A375 (cell line): ENCODE data around the gene USP51. TPM values are rescaled to one million over a fixed set of nuclear protein-coding genes. Genes with fewer than 3 reads are reported as not detected.

Experiments
- small RNA-seq: library from RNA; depleted of rRNA; stranded (forward); fragments of <200 nt; gene quantifications from one replicate; pipeline ENCODE3, GENCODE V24; 2014
- total RNA-seq: library from RNA; depleted of rRNA; stranded (reverse); fragments of >200 nt; shearing (Covaris generic); gene quantifications from 2 replicates; pipeline ENCODE4 v1.2.3, GENCODE V29; 2014; rRNA removed

The USP51 gene
- total RNA-seq: 0.05 and 0.26 TPM in 2 replicates

DNA sequence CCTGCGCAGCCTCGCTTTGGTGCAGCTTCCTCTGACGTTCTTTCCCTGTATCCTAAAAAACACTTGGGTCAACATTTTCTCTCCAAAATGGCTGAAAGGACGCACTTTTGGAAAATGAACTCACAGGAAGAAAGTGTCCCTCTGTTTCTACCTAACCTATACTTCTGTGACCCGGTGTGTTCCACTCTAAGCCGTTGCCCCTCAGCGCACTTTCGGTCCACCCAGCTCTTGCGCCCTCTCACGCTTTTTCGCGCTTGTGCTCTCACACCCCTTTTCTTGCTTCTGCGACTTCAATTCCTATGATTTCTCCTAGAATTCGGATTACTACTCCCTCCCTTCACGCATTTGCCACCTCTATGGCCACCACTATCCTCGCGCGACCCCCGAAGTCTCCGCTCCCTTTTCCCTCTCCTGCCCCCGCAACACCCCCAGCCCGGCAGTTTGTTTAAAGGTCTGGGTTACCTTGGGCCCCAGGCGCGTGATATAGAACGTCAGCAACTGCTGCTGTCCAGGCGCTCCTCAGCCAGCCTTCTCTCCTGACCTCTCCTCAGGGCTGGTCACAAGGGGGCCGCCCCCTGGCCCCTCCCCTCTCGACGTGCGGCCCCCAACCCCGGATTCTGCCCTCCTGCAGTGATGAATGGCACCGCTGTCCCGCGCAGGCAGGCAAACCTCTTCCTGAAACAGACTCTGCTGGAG lies at the start of gene USP51:
TSS of gene USP51 (minus strand) at position 535 of the 696 bp plus-strand sequence. CDS start 909 bp downstream, outside the sequence.

DNA sequence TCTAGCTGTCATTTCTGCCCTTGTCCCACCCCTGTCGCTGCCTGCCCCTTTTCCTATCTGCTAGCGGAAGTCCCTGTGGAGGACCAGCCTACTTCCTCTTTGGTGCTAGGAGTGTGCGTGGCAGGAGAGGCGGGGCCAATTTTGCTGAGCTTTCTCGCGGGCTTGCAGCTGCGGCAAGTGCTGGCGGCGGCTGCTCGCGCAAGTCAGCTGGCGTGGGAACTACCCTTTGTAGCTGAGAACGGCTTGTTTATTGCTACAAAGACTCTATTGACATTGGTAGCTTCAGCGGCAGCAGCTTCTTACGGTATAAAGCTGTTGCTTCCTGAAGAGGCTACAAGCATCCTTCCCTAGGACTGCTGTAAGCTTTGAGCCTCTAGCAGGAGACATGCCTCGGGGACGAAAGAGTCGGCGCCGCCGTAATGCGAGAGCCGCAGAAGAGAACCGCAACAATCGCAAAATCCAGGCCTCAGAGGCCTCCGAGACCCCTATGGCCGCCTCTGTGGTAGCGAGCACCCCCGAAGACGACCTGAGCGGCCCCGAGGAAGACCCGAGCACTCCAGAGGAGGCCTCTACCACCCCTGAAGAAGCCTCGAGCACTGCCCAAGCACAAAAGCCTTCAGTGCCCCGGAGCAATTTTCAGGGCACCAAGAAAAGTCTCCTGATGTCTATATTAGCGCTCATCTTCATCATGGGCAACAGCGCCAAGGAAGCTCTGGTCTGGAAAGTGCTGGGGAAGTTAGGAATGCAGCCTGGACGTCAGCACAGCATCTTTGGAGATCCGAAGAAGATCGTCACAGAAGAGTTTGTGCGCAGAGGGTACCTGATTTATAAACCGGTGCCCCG lies 37.4 kb downstream of the USP51 start, which contains the start of gene MAGEH1:
TSS of gene MAGEH1 (plus strand) at position 138 of the 843 bp plus-strand sequence. CDS start at position 386, 248 bp downstream.

Small RNAs within 50 kb of the gene (small RNA-seq; reads per million reads assigned to genes)
- gene MIR4536-2: not detected

Other genes starting within 250 kb of the USP51 start
- gene PAGE3, start 224.9 kb downstream of the USP51 start, total RNA-seq: not detected in 2 replicates
- 5.6 and 10.5 TPM in 2 replicates for gene MAGEH1, start 37.7 kb downstream of the USP51 start, total RNA-seq
- 11.8 TPM in 2 replicates for gene FOXR2, start 133.6 kb upstream of the USP51 start, total RNA-seq
- 8.7 and 17.7 TPM in 2 replicates for gene RRAGB, start 227.9 kb upstream of the USP51 start, total RNA-seq